ENCODE data around the gene ZFP36L2.

DNA sequence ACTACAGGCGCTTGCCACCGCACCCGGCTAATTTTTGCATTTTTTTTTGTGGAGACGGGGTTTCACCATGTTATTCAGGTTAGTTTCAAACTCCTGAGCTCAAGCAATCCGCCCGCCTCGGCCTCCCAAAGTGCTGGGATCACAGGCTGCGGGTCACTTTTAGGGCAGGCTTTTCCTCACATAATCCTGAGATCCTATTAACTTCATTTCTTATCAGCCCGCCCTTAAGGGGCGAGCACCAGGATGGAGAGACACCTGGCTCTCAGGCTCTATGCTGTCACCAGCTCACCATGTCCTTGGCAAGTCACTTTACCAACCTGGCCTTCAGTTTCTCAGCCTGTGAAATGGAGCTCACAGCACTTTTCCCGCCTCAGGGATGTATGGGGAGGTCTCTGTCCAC is 23.0 kb downstream of the ZFP36L2 start:
- TF ChIP-seq CTCF (IDR thresholded peaks at IDR 0.05), result no peak
- TF ChIP-seq POLR2AphosphoS5 (IDR thresholded peaks at IDR 0.05), result no peak
